Suprapubic skin (tissue), 3 donors: ENCODE data around the gene ADAM8.

Experiments
- CTCF ChIP-seq, 2 donors: fragments of 200-600 bp in 1 of 2; fragments of 450-650 bp in 1 of 2; sonication (generic) in 1 of 2; IDR thresholded peaks; one replicate each; pipeline ENCODE4 v1.5.1; 2016 to 2019; ENCODE audit warnings: antibody characterized with exemption in 2 of 2, mild to moderate bottlenecking in 1 of 2, moderate library complexity in 1 of 2
- EP300 ChIP-seq: sonication (generic); formaldehyde crosslinking; IDR thresholded peaks from one replicate; pipeline ENCODE4 v1.6.1; 2017; ENCODE audit warnings: antibody characterized with exemption
- POLR2A ChIP-seq, 2 donors: fragments of 450-650 bp; IDR thresholded peaks; one replicate each; pipeline ENCODE4 v1.6.1; 2017; ENCODE audit warnings: antibody characterized with exemption in 2 of 2, mild to moderate bottlenecking in 2 of 2, moderate library complexity in 2 of 2

- TF ChIP-seq CTCF (IDR thresholded peaks at IDR 0.05) (no peak), POLR2A (IDR thresholded peaks at IDR 0.05) (no peak), EP300 (no peak)
These were observed 33.1 kb downstream of the ADAM8 start for GRCh38 chr10:133243593-133243992.
